Omental fat pad (tissue), 4 donors: ENCODE data around the gene RNF186. TPM values are rescaled to one million over a fixed set of nuclear protein-coding genes. Genes with fewer than 3 reads are reported as not detected.

Source experiments
- ATAC-seq: fragments of 150-250 bp; one replicate; pipeline ENCODE4 v1.9.1; 2016; ENCODE audit warnings: mild to moderate bottlenecking, moderate library complexity; ENCODE audit not compliant: low FRiP score
- DNase-seq: peaks from one replicate; pipeline ENCODE4 v3.0.0-alpha.2; 2019; ENCODE audit warnings: low spot score
- CTCF ChIP-seq, 3 donors: fragments of 450-650 bp; IDR thresholded peaks; one replicate each; pipeline ENCODE4 v1.5.1; 2016 to 2017; ENCODE audit warnings: antibody characterized with exemption in 3 of 3, mild to moderate bottlenecking in 3 of 3, moderate library complexity in 2 of 3
- total RNA-seq, 4 donors: library from RNA; depleted of rRNA; stranded (reverse); fragments of >200 nt; gene quantifications; one replicate each; pipeline ENCODE4 v1.1.0, GENCODE V29; 2016

Gene RNF186
- total RNA-seq, 4 donors from 2014 or later, result not detected

GRCh38 chr1:19808351-19808750 lies 6.7 kb downstream of the RNF186 start:
- DNase-seq, result no peak
- ATAC-seq, result no peak
- TF ChIP-seq CTCF (IDR thresholded peaks at IDR 0.05), result no peak

- no peak for TF ChIP-seq CTCF (IDR thresholded peaks at IDR 0.05)
- DNase-seq, result no peak
- no peak for ATAC-seq
Measured at GRCh38 chr1:19804831-19805251, 10.2 kb downstream of the RNF186 start.

GRCh38 chr1:19802269-19802668 lies 12.8 kb downstream of the RNF186 start:
- DNase-seq (no peak), ATAC-seq (no peak)
- no peak for TF ChIP-seq CTCF (IDR thresholded peaks at IDR 0.05)

GRCh38 chr1:19800076-19800804 lies 14.8 kb downstream of the RNF186 start:
- DNase-seq (no peak), ATAC-seq (peak; percentile 34)

GRCh38 chr1:19799230-19800075 lies 15.6 kb downstream of the RNF186 start, which contains the start of gene TMCO4:
TSS of gene TMCO4 (minus strand) at chr1:19799916. CDS start at chr1:19780758, 19,158 bp downstream.
- ATAC-seq (peak; percentile 74), DNase-seq (no peak)
- no peak for TF ChIP-seq CTCF (IDR thresholded peaks at IDR 0.05)

More at GRCh38 chr1:19800076-19800804, 14.8 kb downstream of the RNF186 start:
- TF ChIP-seq CTCF (IDR thresholded peaks at IDR 0.05), result no peak

- DNase-seq (no peak), ATAC-seq (no peak)
- no peak for TF ChIP-seq CTCF (IDR thresholded peaks at IDR 0.05)
Measured at GRCh38 chr1:19798486-19799229, 16.4 kb downstream of the RNF186 start.
